Activated CD8-positive, alpha-beta memory T cell treated with anti-CD3 and anti-CD28 coated beads for 4 hours (primary cell): ENCODE data around the gene NPY2R.

Source experiments
- DNase-seq, 2 donors: peaks; one replicate each; pipeline ENCODE4 v3.0.0-alpha.2; 2020; ENCODE audit warnings: low read depth in 2 of 2

The NPY2R gene

GRCh38 chr4:155249016-155249566 is 40.7 kb downstream of the NPY2R start:
- no peak for DNase-seq

GRCh38 chr4:155252327-155252726 is 43.9 kb downstream of the NPY2R start:
- DNase-seq = no peak

- DNase-seq = no peak
Measured at GRCh38 chr4:155263480-155263879, 55.0 kb downstream of the NPY2R start.

- DNase-seq = no peak
Measured at GRCh38 chr4:155265113-155265512, 56.7 kb downstream of the NPY2R start.
